A549 (cell line): ENCODE data around the gene SPAG17. TPM values are rescaled to one million over a fixed set of nuclear protein-coding genes. Genes with fewer than 3 reads are reported as not detected.

ENCODE experiments used
- ATAC-seq, 2 experiments: fragments of 200-7000 bp in 1 of 2; fragments of >200 bp in 1 of 2; cut with Nextera tagmentation in 1 of 2; cut with Tn5 transposase in 1 of 2; 3 replicates each; pipeline versions ENCODE4 v1.8.0 to v1.9.1; 2018 to 2020; ENCODE audit warnings: mild to moderate bottlenecking in 1 of 2, moderate library complexity in 1 of 2
- CTCF ChIA-PET: fragments of 300-600 bp; sonication (Branson Sonifier 250); formaldehyde crosslinking; extraction: SDS; loops from one replicate; lab custom pipeline; 2021; ENCODE audit warnings: antibody characterized with exemption, inconsistent platforms; lab: Yijun Ruan, JAX
- POLR2A ChIA-PET: fragments of 350-600 bp; formaldehyde crosslinking; extraction: SDS; loops from one replicate; lab custom pipeline; 2021; ENCODE audit warnings: antibody characterized with exemption, inconsistent platforms; lab: Yijun Ruan, JAX
- DNase-seq, 2 experiments: peaks; one replicate each; pipeline versions ENCODE4 v3.0.0 to v3.0.0-alpha.2; 2011 to 2016; ENCODE audit warnings: low read depth in 1 of 2, low spot score in 1 of 2
- FAIRE-seq: peaks from 2 replicates; lab custom pipeline; 2011; peaks lifted over from hg19 to GRCh38; lab: Jason Lieb, UNC
- H3K27ac ChIP-seq, 2 experiments: fragments of >200 bp; sonication (Bioruptor Twin); formaldehyde crosslinking; 3 replicates each; pipeline ENCODE4 v1.5.1; 2016 to 2017
- H3K4me1 ChIP-seq: fragments of >200 bp; sonication (Bioruptor Twin); formaldehyde crosslinking; 3 replicates; pipeline ENCODE4 v1.6.1; 2016
- H3K4me2 ChIP-seq: fragments of >200 bp; sonication (Bioruptor Twin); formaldehyde crosslinking; 3 replicates; pipeline ENCODE4 v1.6.1; 2016
- H3K4me3 ChIP-seq: fragments of >200 bp; sonication (Bioruptor Twin); formaldehyde crosslinking; 3 replicates; pipeline ENCODE4 v1.5.1; 2016
- H3K9me3 ChIP-seq: fragments of >200 bp; sonication (Bioruptor Twin); formaldehyde crosslinking; 3 replicates; pipeline ENCODE4 v1.6.1; 2016
- CBX2 ChIP-seq: fragments of 200-600 bp; sonication (generic); IDR thresholded peaks from 2 replicates; pipeline ENCODE4 v1.6.1; 2016; ENCODE audit warnings: low read depth, mild to moderate bottlenecking, borderline replicate concordance
- CEBPB ChIP-seq, 2 experiments: fragments of >200 bp in 1 of 2; sonication (Bioruptor Twin) in 1 of 2; formaldehyde crosslinking in 1 of 2; IDR thresholded peaks; 2 replicates each; pipeline ENCODE4 v1.6.1; 2012 to 2016
- CHD2 ChIP-seq: fragments of 150-350 bp; IDR thresholded peaks from 2 replicates; pipeline ENCODE4 v1.6.1; 2014; ENCODE audit warnings: low read length; ENCODE audit not compliant: partially characterized antibody
- CHD4 ChIP-seq: fragments of 200-600 bp; sonication (generic); IDR thresholded peaks from 2 replicates; pipeline ENCODE4 v1.6.1; 2016; ENCODE audit warnings: antibody characterized with exemption, mild to moderate bottlenecking, borderline replicate concordance
- CTCF ChIP-seq: fragments of >200 bp; sonication (Bioruptor Twin); formaldehyde crosslinking; IDR thresholded peaks from 3 replicates; pipeline ENCODE4 v1.5.1; 2016
- E2F6 ChIP-seq: IDR thresholded peaks from 2 replicates; pipeline ENCODE4 v1.6.1; 2012; ENCODE audit warnings: low read depth, borderline replicate concordance
- EHF ChIP-seq: fragments of 250-450 bp; sonication (Bioruptor Pico); IDR thresholded peaks from 2 replicates; pipeline ENCODE4 v1.5.0; 2020; ENCODE audit warnings: mild to moderate bottlenecking
- EHMT2 ChIP-seq: fragments of 200-600 bp; sonication (generic); IDR thresholded peaks from 2 replicates; pipeline ENCODE4 v1.6.1; 2016; ENCODE audit warnings: antibody characterized with exemption, low read depth, mild to moderate bottlenecking, moderate library complexity
- ELK1 ChIP-seq: fragments of 150-350 bp; IDR thresholded peaks from 2 replicates; pipeline ENCODE4 v1.6.1; 2014; ENCODE audit warnings: low read depth, mild to moderate bottlenecking, low read length
- FOSB ChIP-seq: fragments of 250-450 bp; sonication (Bioruptor Pico); IDR thresholded peaks from 2 replicates; pipeline ENCODE4 v1.5.0; 2020; ENCODE audit warnings: mild to moderate bottlenecking, moderate library complexity
- FOXS1 ChIP-seq: fragments of 250-450 bp; sonication (Bioruptor Pico); IDR thresholded peaks from 2 replicates; pipeline ENCODE4 v1.5.0; 2020; ENCODE audit warnings: mild to moderate bottlenecking, moderate library complexity
- HEYL ChIP-seq: fragments of 250-450 bp; sonication (Bioruptor Pico); IDR thresholded peaks from 2 replicates; pipeline ENCODE4 v1.8.0; 2021; ENCODE audit warnings: mild to moderate bottlenecking, moderate library complexity
- HMGXB4 ChIP-seq: fragments of 250-450 bp; sonication (Bioruptor Pico); IDR thresholded peaks from 2 replicates; pipeline ENCODE4 v1.5.0; 2021; ENCODE audit warnings: mild to moderate bottlenecking, moderate library complexity, borderline replicate concordance
- HOXA7 ChIP-seq: fragments of 250-450 bp; sonication (Bioruptor Pico); IDR thresholded peaks from 2 replicates; pipeline ENCODE4 v1.5.0; 2020; ENCODE audit warnings: mild to moderate bottlenecking, moderate library complexity
- JUN ChIP-seq, 2 experiments: fragments of >200 bp; sonication (Bioruptor Twin); formaldehyde crosslinking; IDR thresholded peaks; 2 replicates in 1 of 2; 3 replicates in 1 of 2; pipeline ENCODE4 v1.6.1; 2016 to 2017
- JUNB ChIP-seq: fragments of >200 bp; sonication (Bioruptor Twin); formaldehyde crosslinking; IDR thresholded peaks from 2 replicates; pipeline ENCODE4 v1.6.1; 2016
- KDM5A ChIP-seq: fragments of 200-600 bp; sonication (generic); IDR thresholded peaks from 2 replicates; pipeline ENCODE4 v1.6.1; 2016; ENCODE audit warnings: antibody characterized with exemption, mild to moderate bottlenecking
- MAFK ChIP-seq: fragments of 450-650 bp; IDR thresholded peaks from 2 replicates; pipeline ENCODE4 v1.6.1; 2014; ENCODE audit not compliant: partially characterized antibody
- MYC ChIP-seq: IDR thresholded peaks from 2 replicates; pipeline ENCODE4 v1.6.1; 2012; ENCODE audit warnings: mild to moderate bottlenecking, inconsistent platforms, low read length, improper control_type of control experiment, borderline replicate concordance
- NPAS2 ChIP-seq: fragments of 250-450 bp; sonication (Bioruptor Pico); IDR thresholded peaks from 2 replicates; pipeline ENCODE4 v1.8.0; 2022; ENCODE audit warnings: mild to moderate bottlenecking, moderate library complexity, borderline replicate concordance
- NR3C1 ChIP-seq: fragments of >200 bp; sonication (Bioruptor Twin); formaldehyde crosslinking; IDR thresholded peaks from 3 replicates; pipeline ENCODE4 v1.6.1; 2017
- PBX3 ChIP-seq: IDR thresholded peaks from 2 replicates; pipeline ENCODE4 v1.6.1; 2012
- POLR2AphosphoS2 ChIP-seq: conservative IDR thresholded peaks from 2 replicates; pipeline ENCODE4 v1.6.1; 2012; ENCODE audit warnings: low read length, improper control_type of control experiment, inconsistent platforms
- RAD21 ChIP-seq, 2 experiments: fragments of >200 bp in 1 of 2; sonication (Bioruptor Twin) in 1 of 2; formaldehyde crosslinking in 1 of 2; IDR thresholded peaks in 1 of 2; conservative IDR thresholded peaks in 1 of 2; 2 replicates in 1 of 2; 3 replicates in 1 of 2; pipeline ENCODE4 v1.6.1; 2012 to 2018; ENCODE audit warnings: inconsistent platforms in 1 of 2
- RFX5 ChIP-seq: fragments of 450-650 bp; IDR thresholded peaks from 2 replicates; pipeline ENCODE4 v1.7.1; 2014; ENCODE audit warnings: antibody characterized with exemption, mild to moderate bottlenecking, moderate library complexity
- RNF2 ChIP-seq: fragments of 200-600 bp; sonication (generic); IDR thresholded peaks from 2 replicates; pipeline ENCODE4 v1.6.1; 2016; ENCODE audit warnings: low read depth, mild to moderate bottlenecking, antibody characterized with exemption, moderate library complexity, borderline replicate concordance
- SMC3 ChIP-seq: fragments of >200 bp; sonication (Bioruptor Twin); formaldehyde crosslinking; IDR thresholded peaks from 3 replicates; pipeline ENCODE4 v1.6.1; 2018; ENCODE audit warnings: inconsistent platforms
- TP53 ChIP-seq: fragments of 250-450 bp; sonication (Bioruptor Pico); IDR thresholded peaks from 2 replicates; pipeline ENCODE4 v1.5.0; 2021; ENCODE audit warnings: mild to moderate bottlenecking, moderate library complexity
- ZC3H11A ChIP-seq: fragments of 450-650 bp; IDR thresholded peaks from 2 replicates; pipeline ENCODE4 v1.6.1; 2014; ENCODE audit warnings: antibody characterized with exemption, mild to moderate bottlenecking
- ZNF302 ChIP-seq: fragments of 250-450 bp; sonication (Bioruptor Pico); IDR thresholded peaks from 2 replicates; pipeline ENCODE4 v1.9.0; 2021; ENCODE audit warnings: inconsistent platforms, mild to moderate bottlenecking, moderate library complexity
- WGBS: methylation state at CpG from one replicate; pipeline ENCODE4 v1.1.6; 2017; ENCODE audit errors: missing lambda C conversion rate; 5-methylcytosine and 5-hydroxymethylcytosine counted together
- polyA plus RNA-seq, 4 experiments: library from polyadenylated mRNA; depleted of rRNA in 3 of 4; stranded (reverse); fragments of >200 nt; fragmentation: RNase III in 1 of 4; extraction: RNeasy Plus Mini Kit Qiagen cat#74134 plus additional on column Dnase treatment in 1 of 4; gene quantifications; 2 replicates in 3 of 4; 3 replicates in 1 of 4; pipeline ENCODE4 v1.2.3, GENCODE V29; 2011 to 2017

SPAG17 gene
- polyA plus RNA-seq, 2 of the 4 experiments (the other 2 are of a cell fraction) = 0.13 TPM; not detected in 1

- 39% methylated on average over 2 of the region's 2 CpGs for WGBS
- no peak for TF ChIP-seq CHD2
- ChIA-PET POLR2A (no interaction called here), CTCF (no interaction called here)
- FAIRE-seq (no peak), DNase-seq (no peak), ATAC-seq (no peak)
- no peak overlapping the region for H3K27ac ChIP-seq
- no peaks in the 10 kb centered on the region for H3K4me1 ChIP-seq
- no peak overlapping the region for H3K4me3 ChIP-seq
- H3K9me3 ChIP-seq = no peaks in the 10 kb centered on the region
- H3K4me2 ChIP-seq = no peak overlapping the region
Measured at GRCh38 chr1:118084400-118084799, 100.6 kb downstream of the SPAG17 start.

GRCh38 chr1:118082984-118083383 lies 102.0 kb downstream of the SPAG17 start:
- Histone ChIP-seq H3K4me3 (no peak overlapping the region), H3K4me1 (no peaks in the 10 kb centered on the region), H3K27ac (no peak overlapping the region), H3K4me2 (no peak overlapping the region), H3K9me3 (no peaks in the 10 kb centered on the region)
- CTCF ChIA-PET = no interaction called here
- 12% methylated on average over 5 of the region's 5 CpGs for WGBS
- FAIRE-seq = no peak
- ATAC-seq = no peak
- TF ChIP-seq POLR2AphosphoS2 (no peak), JUN (IDR thresholded peaks at IDR 0.05) (no peak), FOSB (no peak), RNF2 (no peak), RAD21 (conservative IDR thresholded peaks at IDR 0.05 in 1 of 2, IDR thresholded peaks at IDR 0.05 in 1 of 2) (no peak), CEBPB (IDR thresholded peaks at IDR 0.05) (no peak), TP53 (CRISPR knock-in tag) (no peak), CTCF (no peak), EHMT2 (no peak), MAFK (no peak), KDM5A (no peak), RFX5 (no peak), NR3C1 (no peak), CHD4 (no peak)
- POLR2A ChIA-PET = no interaction called here
- DNase-seq = no peak

- H3K4me2 ChIP-seq = no peak overlapping the region
- CTCF ChIA-PET = no interaction called here
- H3K27ac ChIP-seq = no peak overlapping the region
- no peaks in the 10 kb centered on the region for H3K9me3 ChIP-seq
- 6% methylated on average over 3 of the region's 3 CpGs for WGBS
- FAIRE-seq (no peak), DNase-seq (no peak), ATAC-seq (no peak)
- H3K4me3 ChIP-seq = no peak overlapping the region
- no peak for TF ChIP-seq CEBPB (IDR thresholded peaks at IDR 0.05)
- no peak for TF ChIP-seq MYC
- no peak for TF ChIP-seq EHF
- TF ChIP-seq E2F6 = no peak
- TF ChIP-seq JUN (IDR thresholded peaks at IDR 0.05) = no peak
- no peak for TF ChIP-seq NPAS2
- TF ChIP-seq HMGXB4 = no peak
- TF ChIP-seq EHMT2 = no peak
- no peak for TF ChIP-seq HEYL (CRISPR knock-in tag)
- TF ChIP-seq PBX3 = no peak
- no peak for TF ChIP-seq CBX2
- no peak for TF ChIP-seq HOXA7 (CRISPR knock-in tag)
- TF ChIP-seq FOXS1 (CRISPR knock-in tag) = no peak
- TF ChIP-seq JUNB = no peak
- no peak for TF ChIP-seq ELK1
- TF ChIP-seq MAFK = no peak
- TF ChIP-seq SMC3 = no peak
- TF ChIP-seq ZNF302 (CRISPR knock-in tag) = no peak
- no peak for TF ChIP-seq ZC3H11A
- H3K4me1 ChIP-seq = no peaks in the 10 kb centered on the region
- POLR2A ChIA-PET = no interaction called here
Measured at GRCh38 chr1:118081387-118081786, 103.6 kb downstream of the SPAG17 start.
